ENCODE results near the gene TEAD1. TPM values are rescaled to one million over a fixed set of nuclear protein-coding genes. Genes with fewer than 3 reads are reported as not detected.

The TEAD1 gene
- total RNA-seq, 1 donor from 2014 or later, result 25.7 TPM

DNA sequence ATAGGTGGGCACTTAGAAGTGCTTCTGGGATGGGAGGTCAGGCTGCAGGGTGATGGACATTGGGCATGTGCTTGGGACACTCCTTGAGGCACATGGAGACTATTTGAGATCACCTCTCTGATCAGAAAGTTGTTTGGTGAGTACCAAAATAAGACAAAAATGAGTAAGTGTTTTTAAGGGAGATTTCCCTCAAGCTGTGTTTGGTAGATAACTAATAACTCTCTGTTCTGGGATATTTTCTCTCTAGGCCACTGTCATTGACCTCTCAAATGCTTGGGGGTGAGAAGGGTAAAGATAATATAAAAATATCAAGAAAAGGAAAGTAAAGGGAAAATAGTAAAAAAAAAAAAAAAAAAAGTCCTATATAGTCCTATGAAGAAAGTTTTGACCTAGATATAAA is 117.8 kb downstream of the TEAD1 start:
- DNase-seq, result no peak

DNA sequence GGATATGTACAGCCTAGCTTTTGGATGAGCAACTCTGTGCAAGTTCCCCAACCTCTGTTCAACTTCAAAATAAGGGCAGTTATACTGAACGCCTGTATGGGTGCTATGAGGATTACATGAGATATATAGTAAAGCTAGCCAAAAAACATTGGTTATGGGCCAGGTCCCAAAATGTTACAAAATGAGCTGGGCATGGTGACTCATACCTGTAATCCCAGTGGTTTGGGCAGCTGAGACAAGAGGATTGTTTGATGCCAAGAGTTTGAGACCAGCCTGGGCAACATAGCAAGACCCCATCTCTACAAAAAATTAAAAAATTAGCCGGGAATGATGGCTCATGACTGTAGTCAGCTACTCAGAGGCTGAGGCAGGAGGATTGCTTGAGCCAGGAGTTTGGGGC is 118.4 kb downstream of the TEAD1 start:
- no peak for DNase-seq

DNA sequence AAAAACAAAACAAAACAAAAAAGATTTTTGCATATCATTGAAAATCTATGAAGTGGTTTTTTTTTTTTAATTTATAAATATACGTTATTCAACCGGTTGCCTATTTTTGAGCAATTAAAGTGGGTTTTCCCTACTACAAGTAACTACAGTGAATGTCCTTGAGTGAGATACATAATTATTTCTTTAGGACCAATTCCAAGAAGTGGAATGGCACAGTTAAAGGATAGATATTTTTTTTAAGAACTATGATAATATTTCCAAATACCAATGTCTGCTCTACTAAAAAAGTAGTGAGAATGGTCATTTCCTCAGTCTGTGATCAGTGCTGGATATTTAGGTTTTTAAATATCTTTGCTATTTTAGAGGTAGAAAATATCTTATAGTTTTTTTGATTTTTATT is 118.8 kb downstream of the TEAD1 start:
- DNase-seq, result no peak

DNA sequence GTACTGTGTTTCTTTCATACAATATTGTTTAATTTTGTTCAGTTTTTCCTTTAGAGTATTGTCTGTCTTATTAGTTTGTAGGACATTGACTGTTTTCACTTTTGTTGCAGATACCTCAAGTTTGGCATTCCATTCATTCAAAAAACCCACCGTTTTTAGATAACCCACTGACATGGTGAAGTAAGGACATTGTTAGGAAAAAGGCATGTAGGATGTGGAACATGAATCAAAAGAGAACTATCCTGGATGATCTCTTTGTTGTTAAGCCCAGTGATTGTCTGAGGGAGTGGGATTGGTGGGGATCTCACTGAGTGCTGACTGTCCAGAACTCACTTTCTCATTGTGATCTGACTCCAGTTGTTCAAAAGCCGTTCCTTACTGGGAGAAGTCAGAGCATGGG is 119.3 kb downstream of the TEAD1 start:
- no peak for DNase-seq

DNA sequence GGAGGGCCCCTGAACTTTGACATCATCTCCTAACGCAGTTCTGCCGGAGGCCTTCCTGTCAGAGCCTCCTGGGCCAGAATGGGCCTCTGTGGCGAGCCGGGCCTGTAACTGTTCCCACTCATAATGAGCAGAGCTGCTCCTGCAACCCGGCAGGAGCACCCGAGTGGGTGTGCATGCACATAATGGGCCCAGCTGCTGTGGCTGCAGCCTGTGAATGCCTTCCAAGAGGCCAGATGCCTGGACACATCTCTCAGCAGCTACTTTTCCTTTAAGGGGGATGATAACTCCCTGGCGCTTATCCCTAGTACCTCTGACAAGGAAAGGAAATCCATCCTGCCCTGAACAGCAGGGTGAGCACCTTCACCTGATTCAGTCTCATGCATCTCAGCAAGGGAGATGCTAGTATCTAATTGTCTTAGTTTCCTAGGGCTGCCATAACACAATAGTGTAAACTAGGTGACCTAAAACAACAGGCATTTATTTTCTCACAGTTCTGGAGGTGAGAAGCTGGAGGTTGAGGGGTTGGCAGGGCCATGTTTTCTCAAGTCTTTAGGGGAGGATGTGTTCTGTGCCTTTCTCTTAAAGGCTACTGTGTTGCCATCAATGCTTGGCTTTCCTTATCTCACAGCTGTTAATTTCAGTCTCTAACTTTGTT is 120.5 kb downstream of the TEAD1 start:
- DNase-seq, result no peak

DNA sequence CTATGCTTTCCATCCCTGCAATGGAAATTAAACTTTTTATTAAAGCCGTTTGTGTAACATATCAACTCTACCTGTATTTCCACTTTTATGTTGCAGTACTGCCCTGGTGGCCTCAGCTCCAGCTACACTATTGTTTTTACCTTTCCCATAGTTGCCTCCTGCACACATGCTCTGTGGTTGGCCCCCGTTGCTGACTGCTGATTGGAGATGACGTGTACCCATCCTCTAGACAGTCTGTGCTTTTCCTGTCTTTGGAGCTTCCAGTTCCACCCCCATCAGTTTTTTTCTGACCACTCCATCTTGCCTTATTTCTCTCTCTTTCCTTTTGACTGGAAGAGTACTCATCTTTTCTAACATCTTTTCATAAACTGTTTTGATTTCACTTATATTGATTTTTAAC is 123.8 kb downstream of the TEAD1 start:
- DNase-seq, result no peak

DNA sequence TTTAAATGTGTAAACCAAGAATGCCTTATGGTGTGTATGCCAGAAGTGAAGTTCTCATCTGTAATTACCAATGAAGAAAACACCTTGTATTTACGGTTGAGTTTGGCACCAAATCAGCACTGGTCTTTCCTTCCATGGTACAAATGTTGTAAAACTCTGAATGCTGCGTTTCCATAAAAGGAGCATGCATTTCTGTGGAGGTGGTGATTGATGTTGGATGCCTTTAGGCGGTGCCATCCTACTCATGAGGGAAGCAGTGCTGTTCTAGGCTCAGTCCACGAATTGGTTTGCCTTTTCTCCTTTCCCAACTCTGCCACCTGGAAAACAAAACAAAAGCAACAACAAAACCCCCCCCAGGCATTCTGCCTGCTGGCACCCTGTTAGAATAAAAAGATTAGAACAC is 124.4 kb downstream of the TEAD1 start:
- no peak for DNase-seq

DNA sequence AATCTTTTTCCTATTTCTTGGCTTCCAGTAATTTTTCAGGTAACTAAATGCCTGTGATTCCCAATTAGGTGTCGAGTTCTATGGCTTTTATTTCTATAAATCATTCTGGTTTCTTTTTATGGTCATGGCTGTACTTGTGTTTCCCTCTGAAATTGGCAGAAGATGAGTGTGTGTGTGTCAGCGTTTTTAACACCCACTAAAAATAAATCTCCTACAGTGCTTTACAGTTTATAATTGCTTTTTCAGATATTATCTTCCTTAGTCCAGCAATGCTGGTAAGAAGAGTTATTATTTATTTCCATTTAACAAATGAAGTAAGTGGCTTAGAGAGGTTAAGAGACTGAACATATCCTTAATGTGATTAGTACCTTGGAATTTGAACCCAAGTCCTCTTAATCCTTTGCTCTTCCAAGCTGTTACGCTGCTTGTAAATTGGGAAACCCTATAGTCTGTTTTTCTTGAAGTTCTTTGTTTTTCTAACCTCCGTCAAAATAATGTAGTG is 125.2 kb downstream of the TEAD1 start:
- DNase-seq, result no peak

DNA sequence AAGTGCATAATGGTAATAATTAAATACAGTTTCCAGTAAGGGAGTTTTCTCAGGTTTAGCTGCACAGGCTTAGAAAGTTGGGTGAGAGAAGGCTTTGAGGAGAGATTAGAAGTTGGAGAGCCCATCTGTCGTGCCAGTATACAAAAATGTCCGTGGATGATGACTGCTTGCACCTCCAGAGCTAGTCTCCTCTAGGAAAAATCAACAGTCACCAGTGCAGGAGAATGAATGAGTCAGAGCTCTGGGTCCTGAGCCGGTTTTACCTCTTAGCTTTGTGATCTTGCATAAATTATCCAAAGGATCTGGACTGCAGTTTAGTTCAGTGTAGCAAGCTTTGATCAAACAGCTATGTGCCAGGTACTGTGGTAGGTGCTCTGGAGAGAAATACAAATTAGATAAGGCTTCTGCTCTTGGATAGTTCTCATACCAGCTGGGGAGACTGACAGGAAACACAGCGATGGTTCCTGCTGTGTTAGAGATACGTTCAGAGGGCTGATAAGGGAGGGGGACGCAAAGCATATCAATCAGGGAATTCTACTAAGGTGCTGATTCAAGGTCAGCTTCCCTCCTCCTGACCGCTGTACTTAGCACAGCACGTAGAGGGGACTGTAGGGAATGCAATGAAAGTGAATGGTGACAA is 125.9 kb downstream of the TEAD1 start:
- peak; percentile 19 for DNase-seq

DNA sequence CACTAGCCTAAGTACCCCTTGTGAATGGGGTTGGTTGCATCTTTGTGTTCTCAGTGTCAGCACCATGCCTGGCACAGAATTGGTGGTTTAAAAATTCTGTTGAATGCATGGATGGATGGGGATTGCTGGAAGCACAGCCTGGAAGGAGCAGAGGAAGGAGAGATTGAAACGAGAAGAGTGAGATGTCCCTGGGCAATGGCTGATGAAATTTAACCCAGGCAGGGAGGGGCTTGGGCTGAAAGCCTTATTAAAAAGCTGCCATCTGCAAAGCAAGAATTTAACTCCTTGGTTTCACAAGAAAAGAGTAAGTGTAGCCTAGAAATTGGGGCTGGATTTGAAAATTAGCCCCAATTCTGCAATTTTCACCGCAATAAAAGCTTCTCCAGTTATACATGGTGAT is 126.7 kb downstream of the TEAD1 start:
- no peak for DNase-seq

DNA sequence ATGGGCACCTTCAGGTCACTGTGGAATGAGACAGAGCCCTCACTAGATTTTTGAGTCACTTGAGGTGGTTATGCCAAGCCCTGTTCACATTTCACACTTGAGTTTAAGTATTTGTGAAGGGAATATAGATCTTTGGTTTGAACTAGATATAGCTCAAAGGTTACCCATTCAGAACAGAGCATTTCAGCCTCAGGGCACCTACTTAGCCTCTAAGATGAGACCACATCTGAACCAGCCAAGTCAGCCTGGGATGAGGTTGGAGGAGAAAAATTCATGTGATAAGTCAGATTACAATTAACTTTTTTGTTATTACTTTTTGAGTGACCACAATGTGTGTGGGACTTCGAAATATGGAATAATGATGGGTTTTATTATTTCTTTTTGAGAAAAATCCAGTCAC is 127.8 kb downstream of the TEAD1 start:
- no peak for DNase-seq

DNA sequence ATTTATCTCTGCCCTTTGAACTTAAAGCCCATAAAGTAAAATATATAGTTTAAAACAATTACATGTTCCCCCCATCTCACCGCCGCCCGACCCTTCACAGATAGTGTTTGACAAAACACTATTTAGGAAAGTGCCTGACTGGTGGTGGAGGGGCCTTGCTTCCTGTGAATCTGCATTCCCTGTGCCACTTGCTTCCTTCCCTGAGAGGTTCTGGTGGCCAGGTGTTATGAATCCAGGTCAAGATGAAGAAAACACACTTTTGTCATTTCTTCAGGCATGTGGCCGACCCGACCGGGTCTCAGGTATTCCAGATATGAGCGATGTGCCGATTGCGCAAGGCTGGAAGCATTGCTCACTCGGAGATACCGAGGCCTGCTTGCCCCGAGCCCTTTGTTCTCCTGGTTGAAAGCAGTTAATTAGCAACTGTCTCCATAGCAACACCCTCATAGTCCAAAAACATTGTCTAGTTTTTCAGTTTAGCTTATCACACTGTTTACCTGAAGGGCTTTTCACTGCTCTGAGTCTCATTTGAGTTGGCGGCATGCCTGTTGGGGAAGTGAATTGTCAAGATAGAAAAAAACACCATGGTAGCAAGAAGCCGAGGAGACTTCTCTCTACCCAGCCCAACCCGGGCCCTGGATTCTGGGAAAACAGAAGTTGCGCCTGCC is 128.3 kb downstream of the TEAD1 start:
- DNase-seq, result no peak

DNA sequence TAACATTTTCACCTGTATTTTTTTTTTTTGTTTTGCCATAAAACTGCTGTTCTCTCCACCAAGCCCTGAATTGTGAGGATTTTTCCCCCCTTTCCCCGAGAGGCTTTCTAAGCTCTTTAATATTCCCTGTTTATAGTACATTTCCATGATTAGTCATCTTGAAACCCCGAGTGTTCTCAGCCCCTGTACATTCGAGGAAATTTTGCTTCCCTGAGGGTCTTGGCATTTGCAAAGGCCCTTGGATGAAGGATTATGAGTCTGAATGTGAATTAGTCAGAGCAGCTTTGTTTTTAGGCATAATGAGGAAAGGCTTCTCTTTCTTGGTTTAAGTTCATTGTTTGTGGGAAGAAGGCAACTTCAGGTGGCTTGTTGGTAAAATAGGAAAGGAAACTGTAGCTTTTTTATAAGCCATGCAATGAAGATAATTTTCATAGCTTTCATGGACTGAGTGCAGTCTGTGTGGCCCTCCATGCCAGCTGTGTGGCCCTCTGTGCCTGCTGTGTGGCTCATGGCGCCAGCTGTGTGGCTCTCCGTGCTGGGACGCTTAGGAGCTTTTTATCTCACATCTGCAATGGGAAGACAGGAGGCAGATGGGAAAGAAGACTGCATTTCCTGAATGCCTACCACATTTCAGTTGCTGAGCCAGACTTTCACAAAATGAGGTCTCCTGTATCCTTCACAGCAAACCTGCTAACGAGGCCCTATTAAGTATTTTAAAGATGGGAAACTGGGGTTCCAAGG is 129.0 kb downstream of the TEAD1 start:
- DNase-seq, result no peak

DNA sequence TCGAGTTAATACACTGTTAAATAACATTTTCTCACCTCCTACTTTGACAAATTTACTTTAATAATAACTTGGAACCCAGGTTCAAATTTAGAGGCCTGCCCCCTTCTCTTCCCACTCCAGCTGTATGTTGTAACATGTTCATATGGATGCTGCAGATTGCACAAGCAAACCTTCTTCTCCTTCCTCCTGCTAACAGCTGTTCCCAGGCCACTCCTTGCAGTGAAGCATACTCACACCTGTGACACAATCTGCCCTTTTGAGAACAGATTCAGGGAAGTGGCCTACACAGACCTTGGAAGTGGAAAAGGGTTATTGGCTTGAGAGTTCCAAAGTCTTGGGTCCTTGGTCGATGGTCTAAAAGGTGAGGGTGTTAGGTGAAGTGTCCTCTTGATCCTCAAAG is 131.9 kb downstream of the TEAD1 start:
- no peak for DNase-seq

DNA sequence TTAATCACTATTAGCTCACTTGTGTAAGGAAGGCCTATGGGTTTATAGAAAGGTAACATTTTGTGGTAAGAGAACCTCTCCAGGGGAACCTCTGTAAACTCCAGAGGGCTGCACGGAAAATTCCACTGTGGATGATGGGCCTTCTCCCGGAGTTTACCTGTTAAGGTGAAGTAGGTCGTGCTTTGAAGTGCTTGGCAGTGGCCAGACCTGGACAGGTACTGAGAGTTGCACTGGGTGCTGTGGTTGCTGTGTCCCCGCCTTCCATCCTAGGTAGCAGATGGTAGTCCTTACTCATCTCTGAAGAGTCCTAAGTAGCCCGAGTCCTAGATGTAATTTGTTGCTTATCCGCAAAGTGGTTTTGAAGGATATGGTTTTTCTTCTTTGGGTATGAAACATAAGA is 133.4 kb downstream of the TEAD1 start:
- DNase-seq, result no peak

DNA sequence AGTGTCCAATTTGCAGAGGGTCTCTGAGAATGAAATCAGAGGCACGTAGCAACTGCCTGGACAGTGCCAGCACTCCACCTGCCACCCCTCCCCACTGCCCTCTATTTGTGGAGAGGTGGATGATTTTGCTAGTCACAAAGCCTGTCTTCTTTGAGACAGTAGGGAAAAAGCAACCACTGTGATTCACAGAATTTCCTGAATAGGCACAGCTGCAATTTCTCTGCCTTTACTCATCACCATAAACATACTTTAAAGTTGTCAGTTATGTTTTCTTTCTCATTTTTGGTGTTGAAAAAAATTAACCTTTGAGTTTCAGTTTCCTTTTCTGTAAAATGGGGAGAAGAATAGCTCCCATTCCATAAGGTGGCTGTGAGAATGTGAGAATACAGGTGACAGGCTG is 134.3 kb downstream of the TEAD1 start:
- no peak for DNase-seq

DNA sequence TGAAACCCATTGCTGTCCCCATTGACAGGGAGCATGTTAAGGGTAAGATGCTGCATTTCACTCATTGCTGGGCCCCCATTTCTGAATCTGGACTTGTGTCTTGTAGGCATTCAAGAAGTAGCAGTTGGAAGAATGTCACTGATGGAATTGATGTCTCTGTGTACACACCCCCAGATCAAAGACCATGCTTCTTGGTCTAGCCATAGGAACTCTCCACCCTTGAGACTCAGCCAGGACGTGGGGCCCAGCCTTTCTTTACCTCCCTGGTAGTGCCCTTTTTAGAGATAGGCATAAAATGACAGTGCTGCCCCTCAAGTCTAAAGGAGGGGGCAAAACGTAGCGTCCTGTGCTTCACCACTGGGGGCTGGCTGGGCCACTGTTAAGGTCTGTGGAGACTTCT is 135.1 kb downstream of the TEAD1 start:
- no peak for DNase-seq

DNA sequence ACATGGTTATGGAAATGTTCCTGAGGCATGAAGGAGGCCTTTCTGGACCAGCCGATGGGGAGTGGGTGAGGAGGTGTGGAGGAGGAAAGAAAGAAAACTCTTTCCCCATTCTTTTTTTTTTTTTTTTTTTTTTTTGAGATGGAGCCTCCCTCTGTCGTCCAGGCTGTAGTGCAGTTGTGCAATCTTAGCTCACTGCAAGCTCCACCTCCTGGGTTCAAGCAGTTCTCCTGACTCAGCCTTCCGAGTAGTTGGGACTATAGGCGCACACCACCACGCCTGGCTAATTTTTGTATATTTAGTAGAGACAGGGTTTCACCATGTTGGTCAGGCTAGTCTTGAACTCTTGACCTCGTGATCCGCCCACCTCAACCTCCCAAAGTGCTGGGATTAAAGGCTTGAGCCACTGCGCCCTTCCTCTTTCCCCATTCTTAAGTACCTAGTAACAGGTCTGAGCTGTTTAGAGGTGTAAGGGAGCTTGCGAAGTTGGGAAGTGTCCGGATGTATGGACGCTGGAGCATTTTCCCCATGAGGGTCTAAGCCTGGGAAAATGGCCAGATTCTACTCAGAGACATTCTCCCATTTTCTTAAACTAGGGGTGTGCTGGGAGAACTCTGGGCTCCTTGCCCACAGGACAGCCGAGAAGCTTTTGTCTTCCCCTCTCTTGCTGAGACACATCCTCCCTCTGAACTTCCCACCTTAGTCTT is 135.8 kb downstream of the TEAD1 start:
- no peak for DNase-seq

DNA sequence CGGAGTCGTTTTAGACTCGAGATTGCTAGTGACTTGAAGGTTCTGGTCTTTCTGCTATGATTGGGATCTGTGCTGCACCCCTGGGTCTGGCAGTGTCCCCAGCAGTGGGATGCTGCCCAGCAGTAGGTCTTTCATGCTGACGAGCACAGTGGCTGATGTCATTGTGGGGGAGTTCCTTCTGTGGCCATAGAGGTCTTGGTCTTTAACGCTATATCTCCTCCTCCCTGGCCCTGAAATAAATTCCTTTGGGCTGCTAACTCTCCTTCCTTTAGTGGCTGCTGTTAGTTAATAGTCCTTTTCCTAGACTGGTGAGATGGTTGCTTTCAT is 136.3 kb downstream of the TEAD1 start:
- no peak for DNase-seq

DNA sequence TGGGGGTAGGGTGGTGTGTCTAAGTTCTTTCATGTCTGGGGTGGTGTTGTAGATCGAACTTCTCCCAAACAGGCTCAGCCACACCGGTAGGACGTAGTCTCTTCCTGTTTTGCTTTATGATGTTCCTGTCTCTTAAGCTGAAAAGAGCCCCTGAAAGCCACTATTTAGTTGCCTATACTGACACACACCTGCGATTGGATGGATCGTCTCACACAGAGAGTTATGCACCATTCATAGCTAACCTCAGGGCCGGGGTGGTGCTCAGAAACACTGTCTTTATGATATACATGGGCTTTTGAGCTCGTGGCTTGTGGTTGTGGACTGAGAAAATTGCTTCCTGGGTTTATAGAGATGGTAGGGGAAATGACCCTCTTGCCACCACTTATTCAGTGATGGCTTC is 137.6 kb downstream of the TEAD1 start:
- DNase-seq, result no peak

DNA sequence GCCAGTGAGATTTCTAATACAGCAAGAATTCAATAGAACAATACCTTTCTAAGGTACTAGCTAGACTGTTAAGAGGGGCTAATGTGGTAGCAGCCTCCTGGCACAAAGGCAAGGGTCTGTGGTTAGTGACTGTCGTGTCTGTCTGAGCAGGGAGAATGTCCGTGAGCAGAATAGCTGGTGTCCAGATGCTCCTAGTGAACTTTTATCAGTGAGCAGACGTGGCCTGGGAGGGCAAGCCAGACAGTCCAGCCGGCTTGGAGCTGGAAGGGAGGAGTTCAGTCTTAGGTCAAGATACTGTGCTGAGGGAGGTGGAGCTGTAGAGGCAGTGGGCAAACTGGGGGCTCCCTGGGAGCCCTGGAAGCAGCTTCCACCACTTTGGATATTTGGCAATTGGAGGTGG is 138.6 kb downstream of the TEAD1 start:
- DNase-seq, result no peak

DNA sequence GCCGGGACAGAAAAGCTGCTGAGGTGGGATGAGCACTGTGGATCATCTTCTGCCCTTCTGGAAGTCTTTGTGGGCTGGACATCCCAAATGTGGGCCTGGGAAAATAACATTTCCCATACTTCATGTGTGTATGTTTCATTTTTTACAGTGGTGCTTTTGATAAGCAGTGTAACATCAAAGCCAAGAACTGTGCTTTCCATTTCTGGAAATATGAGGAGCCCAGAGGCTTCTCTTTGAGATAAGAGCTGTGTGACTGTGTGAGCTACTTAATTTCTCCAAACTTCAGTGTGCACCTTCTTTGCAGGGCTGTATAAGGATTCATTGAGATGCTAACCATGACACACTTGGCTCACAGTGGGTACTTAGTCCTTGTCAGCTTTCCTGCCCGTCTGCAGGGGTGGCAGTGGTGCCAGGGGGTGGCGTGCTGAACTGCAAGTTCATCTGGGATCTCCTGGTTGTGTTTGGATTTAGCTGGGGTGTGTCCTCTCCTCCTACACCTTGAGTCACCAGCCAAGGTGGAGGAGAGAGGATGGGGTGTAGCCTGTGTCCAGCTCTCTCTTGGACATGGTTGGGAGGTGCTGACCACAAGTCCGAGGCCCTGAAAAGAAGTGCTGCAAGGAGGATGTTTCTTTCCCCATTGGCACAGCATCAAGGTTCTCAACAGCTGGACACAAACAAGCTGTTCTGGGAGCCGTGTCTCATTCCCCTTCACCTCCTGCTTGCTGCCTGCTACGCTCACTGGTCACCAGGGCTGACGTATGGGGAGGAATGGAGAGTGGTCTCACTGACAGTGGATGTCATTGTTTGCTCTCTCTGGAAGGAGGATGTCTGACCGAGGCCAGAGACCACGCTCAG is 139.4 kb downstream of the TEAD1 start:
- DNase-seq, result no peak
